Adipose tissue (tissue), 3 donors: ENCODE measurements around the gene PADI2. TPM values are rescaled to one million over a fixed set of nuclear protein-coding genes. Genes with fewer than 3 reads are reported as not detected.
A peak's percentile ranks its signal among the peaks of the same experiment; 100 is the strongest.
"Not testable (repeated sequence)": the region's sequence is repeated elsewhere in the genome, so short reads cannot be mapped to it uniquely, and the experiment has no call there.

Source experiments
- H3K27ac ChIP-seq: one replicate; pipeline ENCODE4 v1.5.1; 2013; ENCODE audit warnings: low read depth, low read length
- WGBS, 3 donors: extraction: QIAGEN DNeasy Blood & Tissue Kit; methylation state at CpG; one replicate each; pipeline ENCODE4 v1.1.7; 2013; 5-methylcytosine and 5-hydroxymethylcytosine counted together
- polyA plus RNA-seq, 3 donors: library from polyadenylated mRNA; stranded (reverse); fragments of 200-250 nt; gene quantifications; one replicate each; pipeline ENCODE4 v1.2.3, GENCODE V29; 2013
- donor health status: healthy with polysubstance abuse.
- donor health status: Bipolar disorder and iron deficiency.
- donor health status: healthy.

PADI2 gene
- polyA plus RNA-seq, 3 donors = 1.2 to 4.3 (median 4.2) TPM

DNA sequence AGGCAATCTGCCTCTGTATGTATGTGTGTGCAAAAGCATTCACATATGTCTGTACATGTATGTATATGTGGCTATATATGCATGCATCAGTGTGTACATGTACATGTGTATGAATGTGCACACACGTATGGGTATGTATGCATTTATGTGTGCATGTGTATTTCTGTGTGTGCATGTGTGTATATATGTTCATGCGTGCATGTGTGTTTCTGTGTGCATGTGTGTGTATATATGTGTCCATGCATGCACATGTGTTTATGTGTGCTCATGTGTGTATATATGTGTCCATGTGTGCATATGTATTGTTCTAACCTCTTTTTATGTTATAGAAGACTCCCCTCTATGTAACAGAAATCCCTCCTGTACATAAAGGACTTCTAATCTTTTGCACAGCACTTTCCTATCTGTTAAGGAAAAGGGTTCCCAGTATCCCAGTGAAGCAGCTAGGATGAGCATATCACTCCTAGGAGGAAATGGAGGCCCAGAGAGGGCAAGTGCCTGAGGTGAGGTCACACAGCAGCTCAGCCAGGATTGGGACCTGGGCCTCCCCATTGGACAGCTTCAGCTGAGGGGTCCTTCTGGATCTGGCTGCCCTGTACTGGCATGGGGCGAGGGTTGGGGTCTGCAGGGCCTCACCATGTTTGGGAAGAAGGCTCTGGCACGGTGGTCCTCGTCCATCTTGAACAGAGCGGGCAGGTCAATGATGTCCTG is 49.6 kb downstream of the PADI2 start:
- WGBS, 3 donors = 82 to 94% (median 90%) methylated on average over 5 to 6 of the region's 6 CpGs

DNA sequence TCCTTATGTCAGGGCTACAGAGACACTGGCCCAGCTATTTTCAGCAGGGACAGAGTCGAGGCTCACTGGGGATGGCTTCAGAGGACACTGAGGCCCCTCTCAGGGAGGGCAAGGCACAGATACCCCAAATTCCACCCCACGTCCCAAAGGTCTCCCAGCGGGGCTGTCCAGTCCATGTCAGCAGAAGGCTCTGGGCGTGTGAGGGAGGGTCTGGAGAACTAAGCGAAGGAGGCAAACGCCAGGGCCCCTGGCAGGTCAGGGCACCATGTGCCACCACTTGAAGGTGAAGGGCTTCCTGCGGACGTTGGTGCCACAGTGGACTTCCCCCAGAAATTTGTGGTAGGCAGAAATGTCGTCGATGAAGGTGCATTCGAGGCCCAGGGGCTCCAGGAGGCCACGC is 50.5 kb downstream of the PADI2 start:
- H3K27ac ChIP-seq = no peak overlapping the region
- WGBS, 3 donors = 77 to 88% (median 77%) methylated on average over 12 of the region's 12 CpGs

More for the DNA sequence above, 49.6 kb downstream of the PADI2 start:
- H3K27ac ChIP-seq = no peak overlapping the region

DNA sequence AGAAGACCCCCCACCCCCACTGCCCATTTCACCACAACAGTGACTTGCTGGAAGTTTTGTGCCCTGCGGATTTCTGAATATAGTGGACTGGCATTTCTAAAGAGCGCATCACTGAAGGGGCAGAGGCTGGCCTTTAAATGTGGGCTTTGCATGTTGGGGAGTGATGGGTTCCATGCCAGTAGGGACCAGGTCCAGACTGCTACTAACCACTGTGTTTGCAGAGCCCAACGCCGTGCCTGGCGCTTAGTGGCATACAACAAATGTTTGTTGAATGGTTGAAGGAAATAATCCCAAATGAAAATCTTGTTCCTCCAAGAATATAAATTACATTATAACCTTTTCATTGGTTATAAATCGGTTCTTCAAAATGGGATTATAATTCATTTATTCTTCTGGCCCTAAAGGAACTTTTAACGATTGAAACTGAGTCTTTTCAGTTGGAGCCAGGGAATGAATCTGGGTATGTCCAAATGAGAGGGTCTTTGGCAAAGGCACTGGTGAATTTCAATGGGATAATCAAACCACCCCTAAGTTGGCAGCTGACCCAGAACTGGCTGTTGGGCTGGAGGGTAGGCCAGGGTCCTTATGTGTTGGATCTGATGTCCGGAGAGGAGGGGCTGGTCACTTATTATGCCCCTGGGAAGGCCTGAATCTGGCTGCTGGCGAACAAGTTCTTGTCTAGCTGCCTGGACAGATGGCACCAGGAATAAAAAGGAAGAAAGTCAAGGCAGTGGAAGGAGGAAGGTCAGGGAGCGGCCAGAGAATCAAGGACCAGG is 51.6 kb downstream of the PADI2 start:
- no peak overlapping the region for H3K27ac ChIP-seq
- WGBS, 3 donors = 74 to 86% (median 75%) methylated on average over 10 of the region's 10 CpGs

DNA sequence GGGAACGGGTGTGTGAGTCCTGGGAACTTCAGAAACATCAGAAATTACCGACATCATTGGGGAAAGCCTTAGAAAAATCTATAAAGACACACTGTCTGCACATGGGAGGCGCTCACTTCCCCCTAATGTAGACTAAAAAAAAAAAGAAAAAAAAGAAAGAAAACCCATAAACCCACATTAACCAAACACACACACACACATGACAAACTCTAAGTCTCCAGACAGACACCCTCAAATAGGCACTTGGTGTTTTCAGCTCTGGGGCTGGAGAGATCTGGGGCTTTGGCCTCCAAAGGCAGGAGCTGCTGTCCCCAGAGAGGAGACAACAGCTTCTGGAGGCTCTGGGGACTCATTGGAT is 52.2 kb downstream of the PADI2 start:
- 49 to 85% (median 59%) methylated on average over 3 of the region's 3 CpGs for WGBS, 3 donors
- H3K27ac ChIP-seq = no peak overlapping the region

DNA sequence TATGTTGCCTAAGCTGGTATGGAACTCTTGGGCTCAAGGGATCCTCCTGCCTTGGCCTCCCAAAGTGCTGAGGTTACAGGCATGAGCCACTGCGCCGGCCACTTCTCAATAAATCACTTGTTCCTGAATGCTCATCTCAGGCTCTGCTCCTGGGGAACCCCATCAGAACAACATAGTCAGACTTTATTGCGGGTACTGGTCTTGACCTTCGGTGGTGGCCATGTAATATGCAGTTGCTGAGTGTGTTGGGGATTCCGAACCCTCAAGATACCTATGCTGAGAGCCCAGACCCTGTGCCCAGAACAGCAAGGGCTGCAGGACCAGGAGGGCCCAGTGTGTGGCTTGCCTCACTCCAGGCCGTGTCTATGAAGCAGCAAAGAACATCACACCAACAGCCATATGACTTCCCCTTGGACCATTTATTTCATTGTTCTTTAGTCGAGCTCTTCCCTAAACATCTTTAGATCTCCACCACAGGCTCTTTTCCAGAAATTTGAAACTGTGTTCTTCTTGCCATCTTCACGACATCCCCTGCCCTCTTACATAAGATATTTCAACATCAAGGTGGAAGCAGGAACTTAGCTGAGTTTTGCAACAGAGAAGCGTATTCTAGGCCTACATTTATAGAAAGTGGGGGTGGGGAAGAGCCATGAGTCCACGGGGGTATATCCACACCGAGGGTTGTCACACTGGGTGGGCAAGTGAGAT is 52.7 kb downstream of the PADI2 start:
- 63 to 87% (median 69%) methylated on average over 11 of the region's 11 CpGs for WGBS, 3 donors
- no peak overlapping the region for H3K27ac ChIP-seq

DNA sequence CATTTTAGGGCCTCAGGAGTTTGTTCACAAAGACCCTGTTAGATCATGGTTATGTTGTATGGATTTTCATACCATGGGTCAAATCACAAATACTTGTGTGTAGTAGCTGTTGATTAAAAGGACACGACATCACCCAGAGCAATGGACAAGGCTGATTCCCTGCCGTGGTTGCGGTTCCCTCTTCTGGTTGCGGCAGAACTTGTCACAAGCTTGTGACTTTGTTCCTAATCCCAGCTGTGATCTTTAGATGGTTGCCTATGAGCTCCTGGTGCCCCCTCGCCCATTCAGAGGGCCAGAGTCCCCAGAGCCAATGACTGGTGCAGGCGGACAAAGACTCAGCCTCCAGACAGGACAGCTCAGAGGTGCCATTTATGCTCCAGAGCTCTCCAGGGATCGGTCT is 53.6 kb downstream of the PADI2 start:
- WGBS, 3 donors = 72 to 88% (median 77%) methylated on average over 7 of the region's 7 CpGs

DNA sequence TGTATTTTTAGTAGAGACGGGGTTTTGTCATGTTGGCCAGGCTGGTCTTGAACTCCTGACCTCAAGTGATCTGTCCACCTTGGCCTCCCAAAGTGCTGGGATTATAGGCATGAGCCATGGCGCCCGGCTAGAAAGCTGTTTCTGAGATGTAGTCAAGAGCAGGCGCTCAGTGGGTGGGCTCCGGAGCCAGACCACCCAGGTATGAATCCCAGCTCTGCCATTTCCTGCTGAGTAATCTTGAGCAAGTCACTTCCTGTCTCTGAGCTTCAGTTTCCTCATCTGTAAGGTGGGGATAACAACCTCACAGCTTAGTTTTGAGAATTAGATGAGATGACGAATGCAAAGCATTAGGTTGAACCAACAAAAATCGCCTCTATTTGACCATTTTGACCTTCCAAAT is 56.5 kb downstream of the PADI2 start:
- not testable (repeated sequence) for H3K27ac ChIP-seq
- WGBS, 3 donors = 60 to 90% (median 68%) methylated on average over 7 of the region's 7 CpGs

More for the DNA sequence above, 53.6 kb downstream of the PADI2 start:
- no peak overlapping the region for H3K27ac ChIP-seq

DNA sequence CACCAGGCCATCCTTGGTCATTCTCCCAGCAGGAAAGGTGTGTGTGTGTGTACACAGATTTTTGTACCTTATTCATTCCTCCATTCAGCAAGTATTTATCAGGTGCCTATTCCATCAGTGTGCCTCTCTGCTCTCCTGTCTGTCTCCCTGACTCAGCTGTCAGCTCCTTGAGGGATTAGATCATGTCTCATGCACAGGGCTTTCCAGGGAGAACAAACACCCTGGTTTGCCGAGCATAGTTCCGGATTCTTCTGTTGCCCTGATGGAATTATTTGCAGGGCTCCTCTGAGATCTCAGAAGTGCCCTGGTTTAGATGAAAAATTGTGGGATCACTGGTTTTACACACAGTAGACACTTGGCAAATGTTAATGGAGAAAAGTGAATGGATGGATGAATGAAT is 57.4 kb downstream of the PADI2 start:
- WGBS, 3 donors = 80 to 87% (median 84%) methylated on average over 2 of the region's 2 CpGs
- no peak overlapping the region for H3K27ac ChIP-seq

DNA sequence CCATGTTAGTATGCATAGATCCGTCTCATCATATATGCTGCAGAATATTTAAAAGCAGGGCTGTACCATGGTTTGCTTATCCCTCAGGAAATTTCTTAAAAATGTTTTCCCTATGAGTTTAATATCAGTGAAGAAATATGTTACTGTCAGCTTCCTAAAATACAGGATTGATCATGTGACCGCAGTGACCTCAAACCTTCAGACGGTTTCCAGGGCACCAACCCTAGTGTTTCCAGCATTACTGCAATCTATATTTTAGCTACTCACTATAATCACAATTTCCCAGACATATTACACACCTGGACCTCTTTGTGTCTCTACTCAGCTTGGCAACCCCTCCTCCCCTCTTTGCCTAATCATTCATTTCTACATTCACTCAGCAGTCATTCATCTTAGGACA is 57.8 kb downstream of the PADI2 start:
- WGBS, 3 donors = 59 to 88% (median 62%) methylated on average over 3 of the region's 3 CpGs
- no peak overlapping the region for H3K27ac ChIP-seq

DNA sequence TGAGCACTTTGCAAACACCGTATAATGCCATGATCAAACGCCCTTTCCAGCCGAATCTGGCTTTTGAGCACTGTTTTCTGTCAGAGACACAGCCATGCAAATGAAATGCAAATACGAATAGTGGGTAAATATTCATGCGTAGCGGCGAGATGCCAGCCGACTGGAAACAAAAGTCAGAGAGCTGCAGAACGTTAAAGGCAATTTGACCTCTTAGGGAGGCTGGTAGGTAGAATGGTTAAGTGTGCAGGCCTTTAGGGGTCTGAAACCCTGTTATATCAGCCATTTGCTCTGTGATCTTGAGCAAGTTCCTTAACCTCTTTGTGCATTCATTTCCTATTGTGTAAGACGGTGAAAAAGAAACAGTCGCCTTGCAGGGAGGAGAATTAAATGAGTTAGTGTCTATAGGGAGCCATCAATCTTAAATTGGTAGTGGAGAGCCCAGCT is 58.9 kb downstream of the PADI2 start:
- 33 to 46% (median 35%) methylated on average over 11 of the region's 11 CpGs for WGBS, 3 donors
- H3K27ac ChIP-seq = no peak overlapping the region

DNA sequence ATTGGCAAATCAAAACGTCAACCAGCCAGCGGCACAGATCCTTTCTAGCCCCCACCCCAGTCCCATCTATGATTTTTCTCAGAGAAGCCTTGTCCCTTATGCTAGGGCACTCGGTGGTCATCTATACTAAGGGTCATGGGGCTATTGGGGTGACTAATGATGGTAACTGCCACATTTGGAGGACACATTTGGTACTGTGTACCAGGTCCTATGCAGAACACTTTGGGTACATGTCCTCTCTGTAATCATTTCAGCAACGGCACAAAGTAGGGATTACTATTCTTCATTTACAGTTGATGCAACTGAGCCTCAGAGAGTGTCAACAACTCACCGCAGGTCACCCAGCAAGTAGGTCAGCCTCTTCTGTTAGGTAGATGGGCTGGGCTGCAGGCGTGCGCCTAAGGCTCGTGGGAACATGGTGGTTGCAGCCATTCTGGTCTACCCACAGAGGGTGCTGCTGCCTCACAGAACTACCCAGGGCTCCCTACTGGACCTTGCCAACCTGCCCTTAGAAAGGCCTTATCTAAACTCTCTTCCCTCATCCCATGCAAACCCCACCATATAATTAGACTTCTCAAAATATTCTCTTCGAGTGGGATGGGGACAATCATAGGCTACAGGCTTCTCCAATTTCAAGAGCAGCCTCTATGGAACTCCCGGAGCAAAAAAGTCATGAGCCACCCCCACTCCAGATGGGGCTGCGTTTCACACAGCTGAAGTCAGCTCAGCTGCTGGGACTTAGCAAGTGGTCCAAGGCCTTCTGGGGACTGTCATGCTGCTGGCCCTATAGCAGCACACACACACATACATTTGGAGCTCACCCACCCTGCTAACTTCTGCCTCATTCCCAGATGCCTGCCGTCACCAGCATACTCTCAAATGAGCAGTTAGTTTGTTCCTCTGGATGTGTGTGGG is 59.6 kb downstream of the PADI2 start:
- no peak overlapping the region for H3K27ac ChIP-seq
- WGBS, 3 donors = 35 to 37% (median 36%) methylated on average over 12 of the region's 12 CpGs

DNA sequence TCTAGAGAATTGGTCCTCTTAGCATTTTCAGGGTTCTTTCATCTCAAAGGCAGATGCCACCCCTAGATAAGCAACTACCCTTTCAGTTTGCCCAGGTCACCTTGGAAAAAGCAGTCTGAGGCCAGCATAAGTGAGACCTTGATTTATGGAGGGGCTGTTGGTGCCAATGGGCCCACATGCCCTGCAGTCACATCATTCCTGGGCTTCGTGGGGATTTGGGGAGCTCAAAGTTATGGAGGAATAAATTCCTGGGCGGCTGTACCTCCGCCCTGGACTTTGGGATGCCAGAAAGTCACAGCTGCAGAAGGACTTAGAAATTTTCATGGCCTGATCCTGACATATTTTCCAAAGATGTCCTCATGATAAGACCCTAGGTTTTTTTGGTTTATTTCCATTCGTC is 62.7 kb downstream of the PADI2 start:
- H3K27ac ChIP-seq = no peak overlapping the region
- WGBS, 3 donors = 79 to 86% (median 84%) methylated on average over 4 of the region's 4 CpGs

DNA sequence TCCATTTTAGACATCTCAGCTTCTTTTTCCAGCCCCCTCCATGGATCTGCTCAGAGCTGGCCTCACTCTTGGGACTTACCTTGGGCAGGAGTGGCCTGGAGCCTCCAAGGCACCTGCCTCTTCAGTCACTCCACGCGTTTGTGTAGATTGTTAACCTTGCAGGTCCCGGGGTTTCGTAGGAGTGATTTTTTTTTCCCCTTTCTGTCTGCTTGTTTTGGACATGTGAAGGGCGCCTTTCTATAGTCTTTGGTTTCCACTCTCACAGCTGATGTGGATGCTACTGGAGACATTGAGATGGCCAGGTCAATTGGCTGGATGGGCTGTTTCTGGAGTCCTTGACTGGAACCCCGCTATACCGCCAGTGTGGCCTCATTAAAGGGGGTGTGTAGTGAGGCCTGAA is 63.5 kb downstream of the PADI2 start:
- WGBS, 3 donors = 88 to 95% (median 94%) methylated on average over 7 of the region's 7 CpGs
- H3K27ac ChIP-seq = no peak overlapping the region

DNA sequence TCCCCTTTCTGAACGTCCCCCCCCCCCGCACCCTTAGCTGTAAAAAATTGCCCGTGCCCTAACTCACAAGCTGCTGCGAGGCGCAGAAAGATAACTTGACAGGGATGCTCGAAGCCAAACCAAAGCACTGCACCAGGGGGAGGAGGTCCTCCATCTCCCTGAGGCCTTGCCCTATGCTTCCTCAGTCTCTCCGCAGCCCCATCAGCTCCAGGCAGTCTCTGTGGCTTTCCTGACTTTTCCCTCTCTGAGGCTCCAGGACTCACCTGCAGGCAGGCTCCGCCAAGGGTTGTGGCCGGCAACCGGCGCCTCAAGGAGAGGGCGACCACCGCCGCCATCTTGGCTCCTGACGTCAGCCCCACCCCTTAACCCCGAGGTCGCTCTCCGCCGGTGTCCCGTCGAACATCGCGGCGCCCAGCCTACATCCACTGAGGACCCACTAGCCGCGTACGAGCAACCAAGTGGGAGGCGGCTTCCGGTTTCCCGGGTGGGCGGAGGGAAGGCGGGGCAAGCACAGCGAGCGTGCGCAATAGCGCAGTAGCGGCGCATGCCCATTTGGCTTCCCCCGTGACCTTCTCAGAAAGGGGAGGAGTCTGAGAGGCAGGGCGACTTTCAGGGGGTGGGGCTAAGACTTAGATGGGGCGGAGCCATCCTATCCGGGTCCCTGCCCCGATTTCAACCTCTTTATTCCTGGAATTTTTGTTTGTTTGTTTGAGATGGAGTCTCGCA is 65.4 kb downstream of the PADI2 start, which contains the start of gene SDHB:
Gene SDHB (minus strand): TSS at position 348 of the 726 bp plus-strand sequence. CDS start 13 bp downstream, at position 335.
- 0% methylated on average over 44 of the region's 44 CpGs for WGBS, 3 donors
- peak within 1 kb of the TSS; percentile 57 for H3K27ac ChIP-seq

DNA sequence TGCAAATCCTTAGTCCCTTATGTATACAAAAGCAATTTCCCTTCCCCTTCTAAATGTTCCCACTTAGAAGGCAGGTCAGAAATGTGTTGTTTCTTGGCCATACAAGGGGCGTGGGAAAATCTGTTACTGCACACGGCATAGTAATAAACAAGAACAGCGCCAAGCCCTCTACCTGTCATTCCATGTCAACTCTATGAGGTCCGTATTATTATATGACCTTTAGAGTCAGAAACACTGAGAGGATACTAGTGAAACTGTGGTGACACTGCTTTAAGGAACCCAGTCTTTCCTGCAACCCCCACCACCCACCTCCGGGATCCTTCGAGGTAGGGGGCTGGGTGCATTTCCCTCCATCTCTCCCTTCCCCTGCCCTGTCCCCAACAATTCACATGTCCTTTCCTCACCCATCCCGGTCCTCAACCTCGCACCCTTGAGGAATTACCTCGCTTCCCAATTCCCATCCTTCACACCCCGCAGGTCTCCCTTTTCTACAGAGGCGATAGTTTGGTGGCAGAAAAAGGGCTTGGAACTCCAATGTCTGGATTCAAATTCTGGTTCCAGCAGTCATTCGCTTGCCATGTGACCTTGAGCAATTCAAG is 66.1 kb downstream of the PADI2 start:
- H3K27ac ChIP-seq = peak overlapping the region; percentile 57
- WGBS, 3 donors = 0 to 8% (median 6%) methylated on average over 12 of the region's 12 CpGs

DNA sequence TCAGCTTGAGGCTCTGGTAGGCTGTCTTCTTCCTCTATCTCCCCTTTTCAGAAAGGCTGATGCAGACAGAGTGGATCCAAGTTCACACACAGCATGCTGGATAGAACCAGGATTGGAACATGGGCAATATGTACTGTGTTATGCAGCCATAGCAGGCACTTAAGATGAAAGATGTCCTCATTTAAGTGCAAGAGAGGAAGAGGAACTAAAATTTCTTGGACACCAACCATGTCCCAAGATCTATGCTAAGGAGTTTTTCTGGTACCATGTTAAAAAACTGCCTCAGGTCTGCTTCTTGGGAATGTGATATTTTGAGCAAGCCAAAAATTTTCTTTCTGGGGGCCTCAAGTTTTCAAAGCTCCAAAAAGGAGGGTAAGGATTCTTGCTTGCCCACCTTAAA is 66.6 kb downstream of the PADI2 start:
- no peak overlapping the region for H3K27ac ChIP-seq

DNA sequence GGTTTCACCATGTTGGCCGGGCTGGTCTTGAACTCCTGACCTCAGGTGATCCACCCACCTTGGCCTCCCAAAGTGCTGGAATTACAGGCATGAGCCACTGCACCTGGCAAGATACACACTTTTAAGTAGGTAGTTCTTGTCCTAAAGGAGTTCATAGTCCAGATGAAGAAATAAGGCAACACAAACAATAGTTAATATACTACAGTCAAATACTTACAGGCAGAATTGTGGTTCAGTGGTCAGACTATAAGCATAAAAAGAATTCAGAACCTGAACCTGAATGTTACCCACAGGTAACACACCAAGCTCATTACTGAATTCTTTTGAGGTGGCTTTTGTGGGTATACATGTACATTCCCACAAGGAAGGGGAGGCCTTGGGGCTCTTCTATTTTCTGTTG is 67.2 kb downstream of the PADI2 start:
- 27 to 80% (median 75%) methylated on average over 1 of the region's 1 CpG for WGBS, 3 donors
- no peak overlapping the region for H3K27ac ChIP-seq
